ENCODE results near the gene FHIT. TPM values are rescaled to one million over a fixed set of nuclear protein-coding genes. Genes with fewer than 3 reads are reported as not detected.

Gene FHIT
- total RNA-seq, 2 experiments from 2014 or later: 86.0 to 90.6 TPM

GRCh38 chr3:59877263-59878037, 1373.8 kb downstream of the FHIT start:
- H3K9me3 Mint-ChIP-seq: no peaks in the 10 kb centered on the region
- no peaks in the 10 kb centered on the region for H3K27me3 Mint-ChIP-seq
- H3K36me3 Mint-ChIP-seq (ENCODE audit: low read depth): peaks cover 58% of the 10 kb centered on the region
- intact Hi-C loops (cut with DNase I, micrococcal nuclease): no loop called here
- H3K27me3 ChIP-seq (ENCODE audit: control insufficient read depth in 1 of 2, insufficient read depth in 2 of 2, low read length in 2 of 2): no peaks in the 10 kb centered on the region
- H3K9me3 ChIP-seq (ENCODE audit: control insufficient read depth in 1 of 2, insufficient read depth in 1 of 2, low read length in 2 of 2): no peaks in the 10 kb centered on the region
- POLR2A ChIA-PET: no interaction called here
- TF ChIP-seq, protein P1, sequence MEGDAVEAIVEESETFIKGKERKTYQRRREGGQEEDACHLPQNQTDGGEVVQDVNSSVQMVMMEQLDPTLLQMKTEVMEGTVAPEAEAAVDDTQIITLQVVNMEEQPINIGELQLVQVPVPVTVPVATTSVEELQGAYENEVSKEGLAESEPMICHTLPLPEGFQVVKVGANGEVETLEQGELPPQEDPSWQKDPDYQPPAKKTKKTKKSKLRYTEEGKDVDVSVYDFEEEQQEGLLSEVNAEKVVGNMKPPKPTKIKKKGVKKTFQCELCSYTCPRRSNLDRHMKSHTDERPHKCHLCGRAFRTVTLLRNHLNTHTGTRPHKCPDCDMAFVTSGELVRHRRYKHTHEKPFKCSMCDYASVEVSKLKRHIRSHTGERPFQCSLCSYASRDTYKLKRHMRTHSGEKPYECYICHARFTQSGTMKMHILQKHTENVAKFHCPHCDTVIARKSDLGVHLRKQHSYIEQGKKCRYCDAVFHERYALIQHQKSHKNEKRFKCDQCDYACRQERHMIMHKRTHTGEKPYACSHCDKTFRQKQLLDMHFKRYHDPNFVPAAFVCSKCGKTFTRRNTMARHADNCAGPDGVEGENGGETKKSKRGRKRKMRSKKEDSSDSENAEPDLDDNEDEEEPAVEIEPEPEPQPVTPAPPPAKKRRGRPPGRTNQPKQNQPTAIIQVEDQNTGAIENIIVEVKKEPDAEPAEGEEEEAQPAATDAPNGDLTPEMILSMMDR (IDR thresholded peaks at IDR 0.05): no peak
- no peak overlapping the region for H3K27ac Mint-ChIP-seq
- H3K4me3 ChIP-seq (ENCODE audit: low read length): no peak overlapping the region
- DNase-seq (no peak), ATAC-seq (ENCODE audit: poor library complexity) (no peak)
- H3K4me1 ChIP-seq (ENCODE audit: insufficient read depth, low read length): peaks cover 2% of the 10 kb centered on the region
- peaks cover 70% of the 10 kb centered on the region for H3K4me1 Mint-ChIP-seq (ENCODE audit: low read depth)
- no peak overlapping the region for H3K4me3 Mint-ChIP-seq
- CTCF ChIA-PET: no interaction called here
- no peak overlapping the region for H3K27ac ChIP-seq (ENCODE audit: low read depth in 1 of 2, low read length in 2 of 2)
- peaks cover 3% of the 10 kb centered on the region for H3K36me3 ChIP-seq (ENCODE audit: insufficient read depth, low read length)

- TF ChIP-seq, protein P1 (IDR thresholded peaks at IDR 0.05): no peak
- Histone ChIP-seq H3K4me3 (ENCODE audit: low read length) (no peak overlapping the region), H3K27ac (ENCODE audit: low read depth in 1 of 2, low read length in 2 of 2) (no peak overlapping the region), H3K36me3 (ENCODE audit: insufficient read depth, low read length) (peaks cover 3% of the 10 kb centered on the region), H3K27me3 (ENCODE audit: control insufficient read depth in 1 of 2, insufficient read depth in 2 of 2, low read length in 2 of 2) (no peaks in the 10 kb centered on the region), H3K9me3 (ENCODE audit: control insufficient read depth in 1 of 2, insufficient read depth in 1 of 2, low read length in 2 of 2) (no peaks in the 10 kb centered on the region), H3K4me1 (ENCODE audit: insufficient read depth, low read length) (peaks cover 2% of the 10 kb centered on the region)
- peaks cover 61% of the 10 kb centered on the region for H3K36me3 Mint-ChIP-seq (ENCODE audit: low read depth)
- no peak overlapping the region for H3K4me3 Mint-ChIP-seq
- H3K27ac Mint-ChIP-seq: no peak overlapping the region
- no peaks in the 10 kb centered on the region for H3K27me3 Mint-ChIP-seq
- H3K9me3 Mint-ChIP-seq: no peaks in the 10 kb centered on the region
- ChIA-PET POLR2A (no interaction called here), CTCF (no interaction called here)
- intact Hi-C loops (cut with DNase I, micrococcal nuclease): no loop called here
- ATAC-seq (ENCODE audit: poor library complexity) (no peak), DNase-seq (no peak)
- peaks cover 74% of the 10 kb centered on the region for H3K4me1 Mint-ChIP-seq (ENCODE audit: low read depth)
Measured at GRCh38 chr3:59876533-59877062, 1374.7 kb downstream of the FHIT start.

DNA sequence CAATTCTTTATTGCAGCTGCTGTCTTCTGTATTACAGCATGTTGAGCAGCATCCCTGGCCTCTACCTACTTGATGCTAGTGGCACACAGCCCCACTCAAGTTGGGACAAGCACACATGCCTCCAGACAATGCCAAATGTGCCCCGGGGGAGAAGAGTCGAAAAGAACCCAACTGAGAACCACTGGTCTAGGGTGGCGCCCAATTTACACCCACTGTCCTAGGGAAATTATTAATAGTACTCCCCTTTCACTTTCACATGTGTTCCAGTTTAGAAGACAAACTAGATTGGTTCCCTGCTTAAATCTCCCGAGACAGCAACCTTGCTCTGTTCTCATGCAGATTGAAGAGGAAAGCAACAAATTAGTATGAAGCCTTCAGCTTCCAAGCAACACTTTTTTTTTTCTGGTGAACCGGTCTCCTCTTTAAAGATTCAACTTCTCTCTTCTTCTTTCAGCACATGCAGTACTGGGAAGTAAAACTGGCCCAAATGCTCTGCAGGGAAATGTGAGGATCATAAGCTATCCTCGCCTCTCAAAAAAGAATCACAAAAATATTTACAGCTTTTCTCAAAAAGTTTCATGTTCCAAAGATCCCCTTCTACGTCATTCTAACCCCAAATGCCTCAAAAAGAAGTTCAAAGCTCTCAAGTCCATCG, 1377.5 kb downstream of the FHIT start:
- Mint-ChIP-seq H3K36me3 (ENCODE audit: low read depth) (peaks cover 75% of the 10 kb centered on the region), H3K9me3 (no peaks in the 10 kb centered on the region), H3K27me3 (no peaks in the 10 kb centered on the region), H3K4me1 (ENCODE audit: low read depth) (peaks cover 70% of the 10 kb centered on the region), H3K4me3 (no peak overlapping the region), H3K27ac (no peak overlapping the region)
- ChIA-PET CTCF (interaction anchor here (1.1 kb wide), 1 partner anchor 10 kb away, joined by 3 read pairs; no protein-coding TSS in a partner anchor), POLR2A (no interaction called here)
- ATAC-seq (ENCODE audit: poor library complexity): no peak
- Histone ChIP-seq H3K9me3 (ENCODE audit: control insufficient read depth in 1 of 2, insufficient read depth in 1 of 2, low read length in 2 of 2) (no peaks in the 10 kb centered on the region), H3K4me1 (ENCODE audit: insufficient read depth, low read length) (peaks cover 4% of the 10 kb centered on the region), H3K4me3 (ENCODE audit: low read length) (no peak overlapping the region), H3K36me3 (ENCODE audit: insufficient read depth, low read length) (peaks cover 3% of the 10 kb centered on the region), H3K27me3 (ENCODE audit: control insufficient read depth in 1 of 2, insufficient read depth in 2 of 2, low read length in 2 of 2) (no peaks in the 10 kb centered on the region), H3K27ac (ENCODE audit: low read depth in 1 of 2, low read length in 2 of 2) (no peak overlapping the region)
- TF ChIP-seq, protein P1 (IDR thresholded peaks at IDR 0.05): no peak
- no peak for DNase-seq
- intact Hi-C loops (cut with DNase I, micrococcal nuclease): no loop called here

All from CD4-positive, alpha-beta T cell (primary cell).